K562 (cell line): ENCODE results near the gene NT5DC1. TPM values are rescaled to one million over a fixed set of nuclear protein-coding genes. Genes with fewer than 3 reads are reported as not detected.

Source experiments
- BCLAF1 ChIP-seq, 2 experiments: fragments of 450-650 bp in 1 of 2; IDR thresholded peaks; 2 replicates each; pipeline ENCODE4 v1.6.1; 2011 to 2017; ENCODE audit warnings: low read depth in 2 of 2, antibody characterized with exemption in 1 of 2, borderline replicate concordance in 1 of 2, low read length in 1 of 2, mild to moderate bottlenecking in 1 of 2, mixed read lengths in 1 of 2; ENCODE audit not compliant: control insufficient read depth in 1 of 2
- COPS2 ChIP-seq: fragments of 450-650 bp; conservative IDR thresholded peaks from 2 replicates; pipeline ENCODE4 v1.6.1; 2016; ENCODE audit warnings: mild to moderate bottlenecking, moderate library complexity
- GTF2B ChIP-seq: IDR thresholded peaks from 2 replicates; pipeline ENCODE4 v1.6.1; 2011; ENCODE audit not compliant: insufficient read length; ENCODE audit errors: extremely low read depth
- HEY1 ChIP-seq: fragments of 250-450 bp; sonication (Bioruptor Pico); IDR thresholded peaks from 2 replicates; pipeline ENCODE4 v1.5.0; 2020; ENCODE audit warnings: mild to moderate bottlenecking, moderate library complexity, borderline replicate concordance
- NFE2L1 ChIP-seq: fragments of 450-650 bp; IDR thresholded peaks from 2 replicates; pipeline ENCODE4 v1.6.1; 2016; ENCODE audit warnings: missing genetic modification characterization, low read depth, mild to moderate bottlenecking, missing compliant biosample characterization, moderate library complexity, borderline replicate concordance
- POLR2B ChIP-seq: fragments of 450-650 bp; IDR thresholded peaks from 2 replicates; pipeline ENCODE4 v1.6.1; 2018; ENCODE audit warnings: low read depth; ENCODE audit not compliant: partially characterized antibody
- SAP30 ChIP-seq: fragments of 200-600 bp; sonication (generic); IDR thresholded peaks from 2 replicates; pipeline ENCODE4 v1.6.1; 2012; ENCODE audit warnings: borderline replicate concordance, low read depth, mild to moderate bottlenecking, moderate library complexity, low read length, control low read depth, inconsistent platforms; ENCODE audit not compliant: insufficient read depth, poor library complexity, severe bottlenecking
- ZBTB7A ChIP-seq: IDR thresholded peaks from 2 replicates; pipeline ENCODE4 v1.6.1; 2011; ENCODE audit warnings: low read depth, mild to moderate bottlenecking, low read length, moderate library complexity, borderline replicate concordance; ENCODE audit not compliant: control insufficient read depth
- ZFP30 ChIP-seq: fragments of 250-450 bp; sonication (Bioruptor Pico); IDR thresholded peaks from 2 replicates; pipeline ENCODE4 v1.8.0; 2022; ENCODE audit warnings: moderate library complexity, mild to moderate bottlenecking, inconsistent platforms, borderline replicate concordance
- ZNF232 ChIP-seq: sonication (generic); formaldehyde crosslinking; IDR thresholded peaks from 2 replicates; pipeline ENCODE4 v1.8.0; 2022; ENCODE audit warnings: mild to moderate bottlenecking, missing genetic modification reagents
- ZNF311 ChIP-seq: fragments of 250-450 bp; sonication (Bioruptor Pico); IDR thresholded peaks from 2 replicates; pipeline ENCODE4 v1.4.0; 2020; ENCODE audit warnings: mild to moderate bottlenecking, moderate library complexity
- ZNF398 ChIP-seq: fragments of 250-450 bp; sonication (Bioruptor Pico); IDR thresholded peaks from 2 replicates; pipeline ENCODE4 v1.8.0; 2021; ENCODE audit warnings: moderate library complexity, mild to moderate bottlenecking, inconsistent platforms
- ZNF444 ChIP-seq: fragments of 250-450 bp; sonication (Bioruptor Pico); IDR thresholded peaks from 2 replicates; pipeline ENCODE4 v1.4.0; 2020; ENCODE audit warnings: mild to moderate bottlenecking, moderate library complexity
- ZNF699 ChIP-seq: fragments of 250-450 bp; sonication (Bioruptor Pico); IDR thresholded peaks from 2 replicates; pipeline ENCODE4 v1.8.0; 2021; ENCODE audit warnings: mild to moderate bottlenecking, moderate library complexity; ENCODE audit not compliant: insufficient replicate concordance
- polyA plus RNA-seq, 8 experiments: library from polyadenylated mRNA; depleted of rRNA in 4 of 8; stranded (reverse) in 5 of 8; unstranded in 3 of 8; fragments of >200 nt; fragmentation: Nextera tagmentation in 2 of 8; fragmentation: Illumina TruSeq in 1 of 8; extraction: Ambion mirVana in 2 of 8; extraction: Trizol in 1 of 8; gene quantifications; 2 replicates each; pipeline versions ENCODE4 v1.2.1 to v1.2.3, GENCODE V29; 2011 to 2014; ENCODE audit warnings: inconsistent platforms in 1 of 8, missing spikeins in 1 of 8
- total RNA-seq, 7 experiments: library from RNA; depleted of rRNA in 6 of 7; stranded (reverse); fragments of >200 nt in 6 of 7; fragmentation: Illumina TruSeq in 2 of 7; extraction: Trizol in 2 of 7; gene quantifications; 2 replicates each; pipeline versions ENCODE4 v1.2.1 to v1.2.3, GENCODE V29; 2011 to 2021; ENCODE audit warnings: low replicate concordance in 1 of 7

Gene NT5DC1
- total and polyA plus RNA-seq, 9 of the 15 experiments (the other 6 are each of a cell fraction or from before 2014, with no cell fraction given) = 4.9 to 28.5 (median 16.3) TPM

DNA sequence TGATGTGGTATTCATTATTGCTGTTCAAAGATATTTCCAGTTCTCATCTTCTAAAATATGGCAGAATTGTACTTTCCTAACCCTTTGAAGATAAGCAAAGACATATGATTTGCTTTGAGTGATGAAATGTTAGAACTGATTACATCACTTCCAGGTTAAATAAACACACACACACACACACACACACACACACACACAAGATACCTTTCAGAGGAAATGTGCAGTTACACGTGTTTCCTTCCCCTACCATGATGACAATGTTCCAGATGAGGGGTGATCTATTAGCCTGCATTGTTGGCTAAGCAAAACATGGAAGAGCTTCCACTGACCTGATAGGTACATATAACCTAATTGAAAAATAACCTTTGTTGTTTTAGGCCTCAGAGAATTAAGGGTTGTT, 28.3 kb upstream of the NT5DC1 start (continued):
- TF ChIP-seq ZNF398 (no peak), BCLAF1 (IDR thresholded peaks at IDR 0.05; ENCODE audit: borderline replicate concordance in 1 of 2, control insufficient read depth in 1 of 2, low read depth in 2 of 2, low read length in 1 of 2) (no peak), SAP30 (no peak), NFE2L1 (no peak), POLR2B (no peak), ZNF311 (CRISPR knock-in tag) (no peak), HEY1 (CRISPR knock-in tag) (no peak), GTF2B (no peak), COPS2 (no peak), ZFP30 (CRISPR knock-in tag) (no peak), ZBTB7A (no peak), ZNF232 (CRISPR knock-in tag) (no peak), ZNF699 (CRISPR knock-in tag) (no peak), ZNF444 (CRISPR knock-in tag) (no peak)
